ENCODE measurements around the gene CSNK2B.

Gene CSNK2B

DNA sequence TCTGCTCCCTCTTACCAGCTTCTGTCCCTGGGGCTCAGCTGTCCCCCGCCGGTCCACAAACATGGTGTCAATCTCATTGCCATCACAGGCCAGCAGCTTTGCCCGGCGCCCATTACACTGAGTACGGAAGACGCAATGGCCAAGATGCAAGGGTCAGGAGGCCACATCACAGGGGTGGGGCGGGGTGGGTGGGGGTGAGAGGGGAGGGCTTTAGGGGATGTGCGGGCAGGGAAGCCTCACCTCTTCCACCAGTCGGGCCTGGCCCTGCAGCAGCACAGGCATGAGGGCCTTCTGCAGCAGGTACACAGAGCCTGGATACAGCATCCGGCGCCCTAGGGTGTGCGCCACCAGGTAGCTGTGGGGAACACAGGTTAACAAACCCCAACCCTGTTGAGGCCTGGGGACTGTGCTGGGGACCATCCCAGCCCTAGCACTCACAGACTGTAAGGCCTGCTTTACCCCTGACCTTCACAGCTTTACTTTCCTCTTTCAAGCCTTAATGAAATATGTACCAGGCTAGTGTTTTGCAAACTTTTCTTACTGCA is 25.8 kb downstream of the CSNK2B start:
- ChIA-PET POLR2A (interaction anchor here (0.5 to 1.3 kb wide), 2 partner anchors 136 to 219 kb away, joined by 3 read pairs; partner anchors contain the start of gene HSPA1B), CTCF (interaction anchor here (1.0 to 6.1 kb wide), 5 partner anchors 11 to 104 kb away, joined by 3 to 26 read pairs (median 11); partner anchors contain the start of genes LY6G5C, LY6G6D and VARS1)
- DNase-seq (ENCODE audit: extremely low spot score): no peak
- TF ChIP-seq, protein P1, sequence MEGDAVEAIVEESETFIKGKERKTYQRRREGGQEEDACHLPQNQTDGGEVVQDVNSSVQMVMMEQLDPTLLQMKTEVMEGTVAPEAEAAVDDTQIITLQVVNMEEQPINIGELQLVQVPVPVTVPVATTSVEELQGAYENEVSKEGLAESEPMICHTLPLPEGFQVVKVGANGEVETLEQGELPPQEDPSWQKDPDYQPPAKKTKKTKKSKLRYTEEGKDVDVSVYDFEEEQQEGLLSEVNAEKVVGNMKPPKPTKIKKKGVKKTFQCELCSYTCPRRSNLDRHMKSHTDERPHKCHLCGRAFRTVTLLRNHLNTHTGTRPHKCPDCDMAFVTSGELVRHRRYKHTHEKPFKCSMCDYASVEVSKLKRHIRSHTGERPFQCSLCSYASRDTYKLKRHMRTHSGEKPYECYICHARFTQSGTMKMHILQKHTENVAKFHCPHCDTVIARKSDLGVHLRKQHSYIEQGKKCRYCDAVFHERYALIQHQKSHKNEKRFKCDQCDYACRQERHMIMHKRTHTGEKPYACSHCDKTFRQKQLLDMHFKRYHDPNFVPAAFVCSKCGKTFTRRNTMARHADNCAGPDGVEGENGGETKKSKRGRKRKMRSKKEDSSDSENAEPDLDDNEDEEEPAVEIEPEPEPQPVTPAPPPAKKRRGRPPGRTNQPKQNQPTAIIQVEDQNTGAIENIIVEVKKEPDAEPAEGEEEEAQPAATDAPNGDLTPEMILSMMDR (IDR thresholded peaks at IDR 0.05; ENCODE audit: control extremely low read depth, extremely low read depth, low read depth, missing control alignments): no peak

DNA sequence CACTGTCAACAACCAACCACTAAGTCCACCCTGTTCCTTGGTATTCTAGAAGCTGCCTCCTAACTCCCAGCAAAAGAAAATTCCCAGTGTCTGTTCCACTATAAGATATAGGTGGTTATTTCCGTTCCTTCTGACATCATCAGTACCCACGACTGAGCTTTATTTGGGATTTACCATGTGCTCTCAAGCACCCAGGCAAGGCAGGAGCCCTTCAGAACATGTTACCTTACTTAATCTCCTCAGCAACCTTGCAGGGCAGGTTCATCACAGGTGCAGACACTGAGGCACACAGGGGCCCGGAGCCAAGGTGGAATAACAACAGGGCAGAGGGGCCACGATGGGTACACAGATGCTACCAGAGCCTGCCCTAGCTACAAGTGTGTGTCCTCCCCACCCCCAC is 26.5 kb downstream of the CSNK2B start:
- TF ChIP-seq, protein P1 (IDR thresholded peaks at IDR 0.05; ENCODE audit: control extremely low read depth, extremely low read depth, low read depth, missing control alignments): no peak
- CTCF ChIA-PET: interaction anchor here (1.0 to 6.1 kb wide), 5 partner anchors 10 to 104 kb away, joined by 3 to 26 read pairs (median 5); partner anchors contain the start of genes ABHD16A, LY6G5C and VARS1
- POLR2A ChIA-PET: interaction anchor here (0.5 to 1.3 kb wide), 3 partner anchors 46 to 218 kb away, joined by 3 read pairs; partner anchors contain the start of gene HSPA1B
- DNase-seq (ENCODE audit: extremely low spot score): no peak

DNA sequence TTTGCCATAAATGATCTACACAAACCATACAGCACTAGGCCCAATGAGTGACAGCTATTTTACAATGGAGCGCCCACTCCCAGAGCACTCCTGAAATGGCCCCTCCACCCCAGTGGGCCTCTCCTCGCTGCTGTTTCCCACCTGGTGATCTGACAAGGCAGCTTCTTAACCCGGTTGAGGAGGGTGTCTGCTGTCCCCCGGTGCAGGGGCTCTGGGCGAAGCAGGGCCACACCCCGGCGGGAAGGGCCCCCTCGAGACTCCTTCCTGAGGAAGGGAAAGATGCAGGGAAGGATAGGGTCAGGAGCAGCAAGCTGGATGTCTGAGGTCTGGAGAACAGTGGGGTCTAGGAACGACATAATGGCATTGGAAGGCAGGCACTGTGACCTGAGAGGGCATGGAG is 27.0 kb downstream of the CSNK2B start:
- ChIA-PET CTCF (interaction anchor here (1.0 to 6.1 kb wide), 8 partner anchors 9 to 103 kb away, joined by 3 to 26 read pairs (median 6); partner anchors contain the start of genes ABHD16A, DDAH2, GPANK1 and LY6G5C), POLR2A (interaction anchor here (0.6 kb wide), 1 partner anchor 45 kb away, joined by 3 read pairs; no protein-coding TSS in a partner anchor)
- DNase-seq (ENCODE audit: extremely low spot score): no peak
- TF ChIP-seq, protein P1 (IDR thresholded peaks at IDR 0.05; ENCODE audit: control extremely low read depth, extremely low read depth, low read depth, missing control alignments): no peak

DNA sequence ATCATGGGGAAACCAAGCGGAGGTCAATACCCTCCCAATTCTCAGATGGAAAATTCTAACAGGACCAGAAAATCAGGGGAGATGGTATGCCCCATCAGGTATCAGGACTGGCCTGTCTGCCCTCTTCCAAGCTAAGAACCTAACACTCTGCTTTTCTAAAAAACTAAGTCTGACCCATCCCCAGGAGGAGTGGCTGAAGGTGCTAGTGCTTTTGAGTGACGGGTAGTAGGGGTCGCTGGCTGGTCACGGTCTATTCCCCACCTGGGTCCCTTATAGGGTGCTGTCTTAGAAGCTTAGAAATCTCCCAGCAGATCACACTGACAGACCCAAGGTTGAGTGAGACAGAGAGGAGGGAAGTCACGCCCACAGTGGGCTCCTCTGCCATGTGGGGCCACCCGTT is 27.7 kb downstream of the CSNK2B start:
- no peak for DNase-seq (ENCODE audit: extremely low spot score)
- POLR2A ChIA-PET: interaction anchor here (0.6 to 0.7 kb wide), 3 partner anchors 20 to 183 kb away, joined by 3 to 5 read pairs (median 4); no protein-coding TSS in a partner anchor
- CTCF ChIA-PET: interaction anchor here (0.8 to 6.1 kb wide), 7 partner anchors 9 to 76 kb away, joined by 3 to 26 read pairs (median 6); partner anchors contain the start of genes ABHD16A, DDAH2, GPANK1 and LY6G5C
- TF ChIP-seq, protein P1 (IDR thresholded peaks at IDR 0.05; ENCODE audit: control extremely low read depth, extremely low read depth, low read depth, missing control alignments): no peak

DNA sequence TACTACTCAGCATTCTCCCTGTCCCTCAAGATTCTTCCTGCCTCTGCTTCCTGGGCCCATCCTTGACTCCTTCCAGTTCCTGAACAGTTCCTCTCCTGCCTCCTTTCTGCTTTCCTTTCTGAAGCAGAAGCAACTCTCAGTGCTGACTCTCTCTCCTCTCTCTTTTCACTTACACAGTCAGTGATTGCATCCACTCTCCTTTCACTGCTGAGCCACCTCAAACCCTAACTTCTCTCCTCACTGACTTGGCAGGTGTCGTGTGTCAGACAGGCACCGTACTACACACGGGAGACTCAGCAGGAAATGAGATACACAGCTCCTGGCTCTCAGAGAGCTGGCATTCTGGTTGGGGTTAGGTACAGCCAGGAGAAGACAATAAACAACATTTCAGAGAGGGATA is 31.7 kb downstream of the CSNK2B start:
- DNase-seq (ENCODE audit: extremely low spot score): no peak
- POLR2A ChIA-PET: interaction anchor here (0.9 kb wide), 1 partner anchor 33 kb away, joined by 3 read pairs; the partner anchor contains the start of gene GPANK1
- TF ChIP-seq, protein P1 (IDR thresholded peaks at IDR 0.05; ENCODE audit: control extremely low read depth, extremely low read depth, low read depth, missing control alignments): no peak
- CTCF ChIA-PET: interaction anchor here (0.8 to 2.1 kb wide), 2 partner anchors 8 to 192 kb away, joined by 3 to 7 read pairs; no protein-coding TSS in a partner anchor

DNA sequence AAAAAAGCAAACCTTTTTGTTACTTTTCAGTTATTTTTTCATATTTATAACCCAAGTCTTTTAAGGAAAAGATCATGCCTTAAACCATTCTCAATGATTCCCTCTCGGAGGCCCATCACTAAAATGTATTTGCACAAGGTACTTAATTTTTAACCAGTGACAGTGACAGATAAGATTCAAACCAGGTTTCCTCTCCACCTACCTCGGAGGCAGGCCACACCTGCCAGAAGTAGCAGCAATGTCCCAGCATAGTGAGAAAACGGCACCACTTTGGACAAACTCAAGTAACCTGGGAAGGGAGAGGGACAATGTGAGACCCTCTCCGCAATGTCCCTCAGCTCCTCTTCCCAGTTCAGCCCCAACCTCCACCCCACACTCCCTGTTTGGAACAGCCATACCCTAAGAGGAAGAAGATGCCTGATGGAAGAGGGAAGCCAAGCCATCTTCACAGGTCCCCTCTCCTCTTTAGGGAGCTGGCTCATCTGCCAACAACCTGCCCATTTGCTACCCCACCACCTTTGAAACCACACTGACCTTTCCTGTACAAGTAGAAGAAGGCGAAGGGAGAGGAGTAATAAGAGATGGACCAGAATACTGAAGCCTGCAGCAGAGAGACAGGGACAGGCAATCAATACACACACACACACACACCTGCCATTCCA is 35.0 kb downstream of the CSNK2B start:
- ChIA-PET CTCF (interaction anchor here (1.6 kb wide), 1 partner anchor 69 kb away, joined by 5 read pairs; no protein-coding TSS in a partner anchor), POLR2A (interaction anchor here (0.6 kb wide), 1 partner anchor 126 kb away, joined by 3 read pairs; no protein-coding TSS in a partner anchor)
- TF ChIP-seq, protein P1 (IDR thresholded peaks at IDR 0.05; ENCODE audit: control extremely low read depth, extremely low read depth, low read depth, missing control alignments): no peak
- no peak for DNase-seq (ENCODE audit: extremely low spot score)

Measured in GM10248 (cell line).